Activated T-helper 1 cell treated with anti-CD3 and anti-CD28 coated beads, Interleukin-12 subunit alpha, Interleukin-12 subunit beta, Interleukin-2, Interleukin-4 antibody, amounts not matched to agents 30 ng/mL and 10 ng/mL and 1 ng/mL, durations not matched to agents 14 hours and 24 hours and 36 hours (primary cell): Measurements from ENCODE around the gene YTHDF1. TPM values are rescaled to one million over a fixed set of nuclear protein-coding genes. Genes with fewer than 3 reads are reported as not detected.
"Not testable (repeated sequence)": the region's sequence is repeated elsewhere in the genome, so short reads cannot be mapped to it uniquely, and the experiment has no call there.

Source experiments
- DNase-seq: peaks from one replicate; pipeline ENCODE4 v3.0.0; 2021; ENCODE audit warnings: low spot score
- H3K27ac Mint-ChIP-seq: one replicate; pipeline ENCODE4 v1.8.0; 2021; ENCODE audit warnings: mild to moderate bottlenecking, mixed read lengths
- H3K27me3 Mint-ChIP-seq: one replicate; pipeline ENCODE4 v1.8.0; 2022; ENCODE audit warnings: mild to moderate bottlenecking, moderate library complexity, mixed read lengths; ENCODE audit not compliant: insufficient read depth
- H3K36me3 Mint-ChIP-seq: one replicate; pipeline ENCODE4 v1.8.0; 2021; ENCODE audit warnings: low read depth, mixed read lengths
- H3K4me1 Mint-ChIP-seq: one replicate; pipeline ENCODE4 v1.8.0; 2021; ENCODE audit warnings: low read depth, mixed read lengths
- H3K4me3 Mint-ChIP-seq: one replicate; pipeline ENCODE4 v1.8.0; 2021; ENCODE audit warnings: mild to moderate bottlenecking, moderate library complexity, mixed read lengths
- H3K9me3 Mint-ChIP-seq: one replicate; pipeline ENCODE4 v1.8.0; 2021; ENCODE audit warnings: mixed read lengths
- intact Hi-C: fragments of 100-400 bp; cut with micrococcal nuclease; formaldehyde crosslinking; loops from one replicate; pipeline ENCODE4 v1.15.1; 2024
- total RNA-seq: library from RNA; stranded (reverse); gene quantifications from 2 replicates; pipeline ENCODE4 v1.2.3, GENCODE V29; 2022

YTHDF1 gene
- total RNA-seq, 1 donor from 2014 or later: 49.0 TPM

DNA sequence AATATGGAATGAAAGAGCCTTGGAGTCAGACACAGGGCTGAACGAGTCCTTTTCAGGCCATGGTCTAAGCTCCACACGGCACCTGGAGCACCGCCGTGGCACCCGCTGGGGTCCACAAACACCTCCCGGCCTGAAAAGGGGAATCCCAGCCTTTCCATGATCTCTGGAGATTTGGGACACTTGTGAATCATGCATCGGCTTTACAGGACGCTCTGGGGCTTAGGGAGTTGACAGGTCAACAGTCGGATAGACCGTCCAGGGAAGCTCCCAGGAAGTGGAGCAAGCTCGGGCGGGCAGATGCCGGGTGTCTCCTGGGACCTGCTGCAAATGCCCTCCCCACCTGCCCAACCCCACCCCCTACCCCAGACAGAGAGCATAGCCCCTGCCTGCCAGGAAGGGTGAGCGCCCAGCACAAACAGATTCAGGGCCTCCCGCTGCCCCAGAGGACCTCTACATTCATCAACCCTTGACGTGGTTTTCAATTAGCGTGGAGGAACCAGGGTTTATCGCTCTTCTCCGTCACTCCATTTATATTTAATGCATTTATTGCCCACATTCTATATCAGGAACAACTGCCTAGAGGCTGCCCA is 53.6 kb downstream of the YTHDF1 start:
- intact Hi-C loops: no loop called here
- Mint-ChIP-seq H3K27me3 (no peaks in the 10 kb centered on the region), H3K9me3 (no peaks in the 10 kb centered on the region), H3K27ac (no peak overlapping the region), H3K4me3 (no peak overlapping the region), H3K4me1 (no peaks in the 10 kb centered on the region), H3K36me3 (no peaks in the 10 kb centered on the region)
- no peak for DNase-seq

DNA sequence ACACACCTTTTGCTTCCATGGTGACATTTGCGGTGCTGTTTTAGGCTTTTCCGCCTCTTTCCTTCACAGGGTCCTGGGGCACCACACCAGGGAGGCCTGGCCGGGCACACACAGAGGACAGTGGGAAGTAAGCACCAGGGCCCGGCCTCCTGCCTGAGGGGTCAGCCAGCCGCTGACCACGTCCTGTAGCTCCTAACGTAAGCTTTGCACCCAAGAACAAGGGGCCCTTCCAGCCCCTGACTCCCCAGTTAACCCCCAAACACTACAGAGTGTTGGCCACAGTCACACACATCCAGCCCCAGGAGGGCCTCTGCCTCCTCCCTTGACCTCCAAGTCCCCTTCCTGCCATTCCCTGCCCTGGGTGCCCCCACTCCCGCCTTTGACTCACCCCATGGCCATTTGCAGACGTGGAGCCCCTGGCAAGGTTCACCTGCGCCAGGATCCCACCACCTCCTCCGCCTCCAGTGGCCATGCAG is 54.7 kb downstream of the YTHDF1 start:
- intact Hi-C loops: no loop called here
- H3K4me3 Mint-ChIP-seq: no peak overlapping the region
- H3K36me3 Mint-ChIP-seq: no peaks in the 10 kb centered on the region
- H3K27ac Mint-ChIP-seq: no peak overlapping the region
- no peaks in the 10 kb centered on the region for H3K4me1 Mint-ChIP-seq
- no peaks in the 10 kb centered on the region for H3K27me3 Mint-ChIP-seq
- no peak for DNase-seq
- H3K9me3 Mint-ChIP-seq: no peaks in the 10 kb centered on the region

DNA sequence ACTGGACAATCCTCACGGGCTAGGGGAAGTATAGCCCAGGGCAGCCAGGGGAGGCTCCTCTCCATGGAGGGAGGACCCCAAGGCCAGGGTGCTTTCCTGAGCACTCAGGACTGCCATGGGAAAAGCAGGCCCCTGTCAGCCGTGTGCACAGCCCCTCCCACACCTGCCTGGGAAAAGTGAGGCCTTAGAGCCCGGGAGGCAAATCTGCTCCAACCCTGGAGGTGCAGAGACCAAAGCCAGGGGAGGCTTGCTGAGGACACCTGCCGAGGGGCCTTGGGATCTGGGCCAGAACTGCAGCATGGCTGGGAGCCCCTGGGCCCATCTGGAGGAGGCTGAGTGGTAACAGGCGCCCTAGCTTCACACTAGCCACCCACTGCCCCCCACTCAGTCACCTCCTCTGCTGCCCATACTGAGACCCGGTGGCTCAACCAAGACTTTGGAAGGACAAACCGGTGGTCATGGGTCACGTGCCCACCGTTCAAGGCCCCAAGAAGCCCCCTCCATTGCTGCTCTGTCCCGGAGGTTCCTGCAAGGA is 55.2 kb downstream of the YTHDF1 start:
- Mint-ChIP-seq H3K36me3 (no peaks in the 10 kb centered on the region), H3K9me3 (no peaks in the 10 kb centered on the region), H3K27me3 (no peaks in the 10 kb centered on the region), H3K27ac (no peak overlapping the region), H3K4me3 (no peak overlapping the region), H3K4me1 (no peaks in the 10 kb centered on the region)
- intact Hi-C loops: no loop called here
- no peak for DNase-seq

DNA sequence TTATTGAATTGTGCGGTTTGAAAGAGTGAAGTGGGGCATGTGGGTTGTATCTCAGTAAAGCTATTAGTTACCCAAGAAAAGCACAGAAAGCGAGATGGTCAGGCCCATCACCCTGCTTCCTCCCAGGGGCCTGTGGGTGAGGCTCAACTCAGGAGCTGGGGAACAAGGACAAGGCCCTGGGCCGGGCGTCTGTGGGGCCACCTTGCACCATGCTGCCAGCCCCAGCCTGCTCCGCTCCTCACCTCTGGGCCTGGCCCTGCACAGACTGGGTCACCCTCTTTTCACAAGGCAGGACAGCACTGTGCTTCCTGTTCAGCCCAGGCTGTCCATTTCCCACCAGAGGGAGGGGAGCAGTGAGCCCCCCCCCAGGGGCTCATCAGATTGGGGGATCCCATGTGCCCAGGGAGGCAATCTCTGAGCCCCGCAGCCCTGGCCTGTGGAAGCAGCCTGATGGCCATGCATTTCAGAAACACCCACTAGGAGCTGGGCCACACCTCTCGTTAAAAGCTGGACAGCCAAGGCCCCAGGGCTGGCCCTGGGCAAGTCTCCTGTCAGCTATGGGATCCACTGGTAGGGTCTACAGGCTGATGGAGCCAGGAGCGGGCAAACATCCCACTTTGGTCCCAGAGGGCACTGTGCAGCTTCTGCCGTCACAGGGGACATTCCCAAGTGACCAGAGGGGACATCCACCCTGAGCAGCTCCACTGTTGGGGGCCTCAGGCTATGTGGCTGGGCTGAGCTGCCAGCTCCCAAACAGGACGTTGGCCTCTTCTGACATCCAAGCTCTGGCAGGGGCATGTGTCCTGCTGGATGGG is 55.9 kb downstream of the YTHDF1 start:
- no peak overlapping the region for H3K4me3 Mint-ChIP-seq
- no peaks in the 10 kb centered on the region for H3K9me3 Mint-ChIP-seq
- intact Hi-C loops: no loop called here
- DNase-seq: no peak
- H3K36me3 Mint-ChIP-seq: no peaks in the 10 kb centered on the region
- H3K27ac Mint-ChIP-seq: no peak overlapping the region
- H3K27me3 Mint-ChIP-seq: no peaks in the 10 kb centered on the region
- no peaks in the 10 kb centered on the region for H3K4me1 Mint-ChIP-seq

DNA sequence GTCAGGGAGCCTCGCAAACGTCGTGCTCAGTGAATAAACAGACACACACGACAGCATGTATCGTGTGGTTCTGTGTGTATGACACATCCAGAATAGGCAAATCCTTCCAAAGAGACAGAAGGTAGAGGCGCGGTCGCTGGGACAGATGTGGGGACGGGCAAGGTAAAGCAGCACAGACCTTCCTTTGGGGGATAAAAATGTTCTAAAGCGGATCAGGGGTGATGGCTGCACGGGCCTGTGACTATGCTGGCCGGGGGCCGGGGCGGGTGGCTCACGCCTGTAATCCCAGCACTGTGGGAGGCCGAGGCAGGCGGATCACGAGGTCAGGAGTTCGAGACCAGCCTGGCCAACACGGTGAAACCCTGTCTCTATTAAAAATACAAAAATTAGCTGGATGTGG is 56.7 kb downstream of the YTHDF1 start:
- H3K9me3 Mint-ChIP-seq, H3K4me3 Mint-ChIP-seq, H3K36me3 Mint-ChIP-seq, DNase-seq, intact Hi-C loops, H3K4me1 Mint-ChIP-seq, H3K27me3 Mint-ChIP-seq, H3K27ac Mint-ChIP-seq: not testable (repeated sequence)

DNA sequence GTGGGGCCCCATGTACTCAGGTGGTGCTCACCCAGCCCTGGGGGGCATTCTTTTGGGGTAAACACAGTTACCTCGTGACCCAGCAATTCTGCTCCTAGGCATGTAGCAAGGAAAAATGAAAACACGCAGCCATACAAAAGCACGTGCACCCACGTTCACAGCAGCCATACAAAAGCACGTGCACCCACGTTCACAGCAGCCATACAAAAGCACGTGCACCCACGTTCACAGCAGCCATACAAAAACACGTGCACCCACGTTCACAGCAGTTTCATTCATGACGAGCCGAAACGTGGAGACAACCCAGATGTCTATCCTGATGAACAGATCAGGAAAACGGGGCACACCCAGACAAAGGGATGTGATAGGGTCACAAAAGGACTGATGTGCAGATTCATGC is 57.1 kb downstream of the YTHDF1 start:
- intact Hi-C loops: no loop called here
- DNase-seq: no peak
- no peak overlapping the region for H3K27ac Mint-ChIP-seq
- no peaks in the 10 kb centered on the region for H3K4me1 Mint-ChIP-seq
- no peak overlapping the region for H3K4me3 Mint-ChIP-seq
- H3K36me3 Mint-ChIP-seq: no peaks in the 10 kb centered on the region
- H3K9me3 Mint-ChIP-seq: no peaks in the 10 kb centered on the region
- H3K27me3 Mint-ChIP-seq: peaks cover 3% of the 10 kb centered on the region

DNA sequence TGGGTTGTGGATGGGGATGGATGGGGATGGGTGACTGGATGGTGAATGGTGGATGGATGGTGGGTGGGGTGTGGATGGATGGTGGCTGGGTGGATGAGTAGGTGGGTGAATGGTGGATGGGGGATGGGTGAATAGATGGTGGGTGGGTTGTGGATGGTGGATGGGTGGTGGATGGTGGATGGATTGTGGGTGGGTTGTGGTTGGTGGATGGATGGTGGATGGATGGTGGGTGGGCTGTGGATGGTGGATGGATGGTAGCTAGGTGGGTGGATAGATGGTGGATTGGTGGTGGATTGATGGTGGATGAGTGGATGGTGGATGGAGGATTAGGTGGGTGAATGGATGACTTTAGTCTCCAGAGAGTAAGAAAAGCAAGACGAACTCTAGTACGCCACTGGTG is 57.6 kb downstream of the YTHDF1 start:
- no peak overlapping the region for H3K4me3 Mint-ChIP-seq
- intact Hi-C loops: no loop called here
- H3K4me1 Mint-ChIP-seq: no peaks in the 10 kb centered on the region
- no peak for DNase-seq
- H3K9me3 Mint-ChIP-seq: no peaks in the 10 kb centered on the region
- peaks cover 3% of the 10 kb centered on the region for H3K27me3 Mint-ChIP-seq
- no peaks in the 10 kb centered on the region for H3K36me3 Mint-ChIP-seq
- no peak overlapping the region for H3K27ac Mint-ChIP-seq

DNA sequence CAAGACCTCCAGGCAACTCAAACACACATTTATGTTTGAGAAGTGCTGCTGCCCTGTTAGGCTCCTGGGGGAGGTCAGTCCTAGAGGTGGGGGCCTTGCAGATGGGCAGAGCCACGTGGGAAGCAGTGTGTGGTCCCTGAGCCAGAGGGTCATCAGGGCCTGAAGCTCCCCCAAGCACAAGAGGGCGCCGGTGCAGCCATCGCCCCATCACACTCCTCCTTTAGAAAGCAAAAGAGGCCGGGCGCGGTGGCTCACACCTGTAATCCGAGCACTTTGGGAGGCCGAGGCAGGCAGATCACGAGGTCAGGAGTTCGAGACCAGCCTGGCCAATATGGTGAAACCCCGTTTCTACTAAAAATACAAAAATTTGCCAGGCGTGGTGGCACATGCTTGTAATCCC is 58.5 kb downstream of the YTHDF1 start:
- intact Hi-C loops, H3K9me3 Mint-ChIP-seq, H3K27me3 Mint-ChIP-seq, H3K4me3 Mint-ChIP-seq, DNase-seq, H3K36me3 Mint-ChIP-seq, H3K27ac Mint-ChIP-seq, H3K4me1 Mint-ChIP-seq: not testable (repeated sequence)

DNA sequence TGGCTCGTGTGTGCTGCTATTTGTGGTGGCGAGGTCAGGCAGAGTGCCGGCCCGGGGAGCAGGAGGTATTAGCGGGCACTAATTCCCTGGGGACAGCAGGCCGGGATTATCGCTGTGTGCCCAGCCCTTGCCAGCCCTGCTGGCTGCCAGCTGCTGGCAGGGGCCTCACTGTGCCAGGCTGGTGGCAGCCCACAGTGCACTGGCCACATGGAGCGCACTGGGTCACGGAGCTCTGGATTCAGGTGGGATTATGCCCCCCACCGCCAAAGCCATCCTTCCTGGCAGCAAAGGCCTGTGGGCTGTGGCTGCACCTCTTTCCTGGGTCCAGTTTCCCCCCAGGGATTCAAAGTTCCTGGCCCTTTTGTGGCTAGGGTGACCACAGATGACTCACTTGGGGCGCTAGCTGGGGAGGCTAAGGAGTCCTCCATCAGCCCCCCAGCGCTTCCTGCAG is 59.7 kb downstream of the YTHDF1 start:
- Mint-ChIP-seq H3K27ac (no peak overlapping the region), H3K4me1 (no peaks in the 10 kb centered on the region), H3K36me3 (no peaks in the 10 kb centered on the region), H3K9me3 (no peaks in the 10 kb centered on the region), H3K4me3 (no peak overlapping the region), H3K27me3 (peaks cover 3% of the 10 kb centered on the region)
- DNase-seq: no peak
- intact Hi-C loops: no loop called here

DNA sequence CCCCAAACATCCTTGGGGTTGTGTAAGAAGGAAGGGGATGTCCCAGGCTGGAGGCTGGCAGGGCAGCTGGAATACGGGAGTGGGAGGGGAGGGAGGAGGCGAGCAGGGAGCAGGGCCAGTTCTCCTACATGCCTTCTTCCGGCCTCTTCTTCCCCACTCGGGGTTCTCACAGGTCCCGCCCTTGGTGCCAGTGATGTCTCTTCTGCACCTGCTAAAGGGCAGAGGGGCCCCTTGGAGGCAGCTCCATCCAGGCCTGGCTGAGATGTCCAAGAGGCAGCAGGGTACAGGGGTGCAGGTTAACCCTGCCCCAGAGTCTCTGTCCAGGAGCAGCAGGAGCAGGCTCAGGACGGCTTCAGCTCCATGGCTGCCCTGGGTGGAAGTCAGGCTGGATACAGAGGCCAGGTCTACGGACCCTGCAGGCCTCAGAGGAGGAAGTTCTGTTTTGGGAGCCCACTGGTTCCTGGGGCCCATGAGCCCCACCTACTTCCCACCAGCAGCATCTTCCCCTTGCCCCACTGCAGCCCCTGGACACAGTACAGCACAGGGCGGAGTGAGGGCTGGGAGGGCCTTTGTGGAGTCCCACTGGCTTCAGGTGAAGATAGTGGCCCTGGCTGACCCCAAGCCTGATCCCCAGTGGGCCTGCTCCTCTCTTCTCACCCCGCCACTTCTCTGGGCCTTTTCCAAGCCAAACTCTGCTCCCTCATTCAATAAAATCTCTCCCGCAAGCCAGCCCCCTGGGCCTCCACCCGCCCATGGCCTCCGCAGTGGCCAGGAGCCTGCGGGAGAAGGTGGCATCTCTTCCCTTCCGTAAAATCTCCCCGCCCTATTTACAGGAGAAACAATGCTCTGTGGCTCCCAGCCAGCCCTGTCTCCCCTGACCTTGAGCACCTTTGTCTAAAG is 60.4 kb downstream of the YTHDF1 start:
- Mint-ChIP-seq H3K27me3 (peaks cover 3% of the 10 kb centered on the region), H3K27ac (no peak overlapping the region), H3K4me3 (no peak overlapping the region), H3K36me3 (no peaks in the 10 kb centered on the region), H3K9me3 (no peaks in the 10 kb centered on the region), H3K4me1 (no peaks in the 10 kb centered on the region)
- DNase-seq: no peak
- intact Hi-C loops: no loop called here

DNA sequence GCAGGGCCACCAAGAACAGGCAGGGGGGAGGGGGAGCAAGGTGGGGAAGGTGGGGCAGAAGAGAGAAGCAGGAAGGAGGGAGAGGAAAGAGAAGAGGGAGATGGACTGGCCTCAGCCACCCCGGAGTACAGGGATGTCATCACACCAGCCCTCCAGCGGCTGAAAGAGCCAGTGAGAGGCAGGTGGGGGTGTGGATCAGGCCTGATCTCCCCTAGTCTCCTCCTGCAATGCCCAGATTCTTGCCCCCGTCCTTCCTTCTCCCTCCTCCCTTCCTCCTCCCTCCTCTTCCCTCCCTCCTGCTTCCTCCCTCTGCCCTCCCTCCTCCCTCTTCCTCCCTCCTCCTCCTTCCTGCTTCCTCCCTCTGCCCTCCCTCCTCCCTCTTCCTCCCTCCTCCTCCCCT is 61.5 kb downstream of the YTHDF1 start:
- H3K4me3 Mint-ChIP-seq: no peak overlapping the region
- H3K36me3 Mint-ChIP-seq: no peaks in the 10 kb centered on the region
- no peak for DNase-seq
- no peaks in the 10 kb centered on the region for H3K4me1 Mint-ChIP-seq
- H3K9me3 Mint-ChIP-seq: no peaks in the 10 kb centered on the region
- intact Hi-C loops: no loop called here
- H3K27me3 Mint-ChIP-seq: peaks cover 3% of the 10 kb centered on the region
- no peak overlapping the region for H3K27ac Mint-ChIP-seq

DNA sequence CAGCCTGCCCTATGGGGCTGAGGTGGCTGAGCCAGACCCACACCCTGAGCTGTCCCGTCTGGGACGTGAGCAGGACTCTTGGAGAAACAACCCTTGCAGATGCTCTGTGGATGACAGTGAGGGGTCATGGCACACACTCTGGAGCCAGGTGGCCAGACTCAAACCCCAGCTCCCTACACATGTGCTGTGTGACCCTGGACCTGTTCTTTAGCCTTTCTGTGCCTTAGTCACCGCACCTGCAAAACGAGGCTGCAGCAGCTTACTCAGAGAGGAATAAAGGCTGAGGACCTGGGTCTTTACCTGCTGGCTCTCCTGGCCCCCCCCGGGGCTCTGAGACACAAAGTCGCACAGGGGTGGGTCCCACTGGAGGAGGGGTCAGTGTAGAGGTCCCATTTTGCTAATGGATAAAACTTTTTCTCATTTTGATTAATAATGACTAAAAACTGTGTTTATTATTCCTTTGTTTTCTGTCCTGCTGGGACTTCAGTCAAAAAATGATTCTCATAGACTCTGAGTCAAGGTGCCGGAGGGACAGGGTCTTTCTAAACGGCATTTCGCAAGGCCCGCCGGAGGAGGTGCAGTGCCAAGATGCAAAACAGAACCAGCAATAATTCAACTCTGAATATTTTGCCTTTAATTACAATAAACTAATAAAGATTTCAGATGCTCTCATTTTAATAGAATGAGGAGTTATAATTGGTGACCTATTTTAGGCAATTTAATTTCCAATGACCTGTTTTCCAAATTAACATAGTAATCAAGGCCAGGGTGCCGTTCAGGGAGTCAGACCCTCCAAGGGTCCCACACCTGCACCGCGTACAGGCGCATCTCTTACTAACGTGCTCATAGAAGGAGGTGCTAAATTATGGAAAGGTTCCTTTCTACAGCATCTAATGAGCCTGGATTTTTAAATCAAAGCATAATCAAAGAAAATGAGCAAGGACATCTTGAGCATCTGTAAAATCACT is 62.4 kb downstream of the YTHDF1 start:
- intact Hi-C loops: no loop called here
- no peaks in the 10 kb centered on the region for H3K4me1 Mint-ChIP-seq
- H3K9me3 Mint-ChIP-seq: no peaks in the 10 kb centered on the region
- no peaks in the 10 kb centered on the region for H3K36me3 Mint-ChIP-seq
- no peak for DNase-seq
- no peak overlapping the region for H3K27ac Mint-ChIP-seq
- H3K27me3 Mint-ChIP-seq: peaks cover 5% of the 10 kb centered on the region
- H3K4me3 Mint-ChIP-seq: no peak overlapping the region
